GM11168 (cell line): ENCODE data around the gene LRP3.
"Not testable (repeated sequence)": the region's sequence is repeated elsewhere in the genome, so short reads cannot be mapped to it uniquely, and the experiment has no call there.

Experiments
- in situ Hi-C: fragments of 300-500 bp; cut with MboI; formaldehyde crosslinking; loops from one replicate; pipeline ENCODE4 v1.12.0; 2022; ENCODE audit warnings: low sequenced_read_pairs; ENCODE audit not compliant: unreplicated experiment

The LRP3 gene

DNA sequence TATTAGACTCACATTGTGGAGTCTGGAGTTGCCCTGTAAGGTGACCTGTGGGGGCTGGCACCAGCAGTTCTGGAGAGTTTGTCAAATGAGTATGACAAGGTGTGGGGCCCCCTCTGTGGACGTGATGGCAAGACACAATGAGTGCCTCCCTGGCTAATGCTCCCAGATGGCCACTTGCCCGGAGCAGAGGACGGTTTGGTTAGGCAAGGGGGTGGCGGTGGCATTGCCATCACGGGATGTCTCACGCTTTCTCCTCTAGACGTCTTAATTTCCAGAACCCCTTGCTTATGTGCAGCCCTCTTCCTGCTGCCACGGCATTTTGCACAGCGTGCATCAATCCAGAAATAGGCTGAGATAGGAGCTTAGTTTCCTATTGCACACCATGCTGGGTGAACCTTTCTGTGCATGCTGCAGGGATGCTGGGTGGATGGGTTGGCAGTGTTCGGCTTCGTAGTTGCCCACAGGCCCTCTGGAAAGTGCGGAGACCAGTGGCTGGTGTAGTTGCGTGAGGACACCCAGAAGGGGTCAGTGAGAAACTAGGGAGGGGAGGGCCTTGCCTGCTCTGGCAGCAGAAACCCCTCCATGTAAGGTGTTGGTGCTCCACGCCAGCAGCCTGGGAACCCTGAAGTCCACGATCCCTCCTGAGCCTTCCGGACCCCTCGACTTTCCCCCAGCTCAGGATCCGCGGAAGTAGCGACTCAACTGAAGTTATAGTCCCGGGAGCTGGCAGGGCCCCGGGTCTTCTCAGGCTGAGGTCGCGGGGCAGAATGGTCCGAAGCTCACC lies 18.1 kb upstream of the LRP3 start:
- in situ Hi-C loops = no loop called here

DNA sequence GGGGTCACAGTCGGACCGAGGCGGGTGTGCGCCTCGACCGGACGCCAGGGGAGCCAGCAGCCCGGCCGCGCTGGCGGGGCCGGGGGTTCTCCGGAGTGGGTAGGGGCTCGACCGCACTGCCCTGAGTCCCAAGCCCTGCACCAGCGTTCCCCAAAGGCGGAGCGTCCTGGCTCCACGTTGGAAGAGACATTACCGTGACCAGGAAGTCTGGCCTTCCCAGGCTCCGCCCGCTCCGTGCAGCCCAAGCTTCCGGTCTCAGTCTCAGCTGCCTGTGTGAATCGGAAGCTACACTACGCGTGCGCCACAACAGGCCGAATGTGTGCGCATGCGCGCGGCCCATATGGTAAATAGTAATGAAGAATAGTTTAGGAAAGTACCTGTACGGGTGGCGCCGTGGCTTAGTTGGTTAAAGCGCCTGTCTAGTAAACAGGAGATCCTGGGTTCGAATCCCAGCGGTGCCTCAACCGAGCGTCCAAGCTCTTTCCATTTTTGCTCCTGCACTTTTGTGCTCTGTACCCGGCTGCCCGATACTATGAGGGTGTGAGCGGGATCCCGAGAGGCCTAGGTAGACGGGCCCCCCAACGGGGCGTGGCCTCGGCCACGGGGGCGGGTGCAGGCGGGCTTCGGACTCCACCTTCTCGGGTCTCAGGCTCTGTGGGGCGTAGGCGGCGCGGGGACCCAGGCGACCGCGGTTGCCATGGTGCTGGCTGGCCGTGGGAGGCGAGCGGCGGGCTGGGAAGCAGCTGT lies 17.3 kb upstream of the LRP3 start:
- in situ Hi-C loops = no loop called here

DNA sequence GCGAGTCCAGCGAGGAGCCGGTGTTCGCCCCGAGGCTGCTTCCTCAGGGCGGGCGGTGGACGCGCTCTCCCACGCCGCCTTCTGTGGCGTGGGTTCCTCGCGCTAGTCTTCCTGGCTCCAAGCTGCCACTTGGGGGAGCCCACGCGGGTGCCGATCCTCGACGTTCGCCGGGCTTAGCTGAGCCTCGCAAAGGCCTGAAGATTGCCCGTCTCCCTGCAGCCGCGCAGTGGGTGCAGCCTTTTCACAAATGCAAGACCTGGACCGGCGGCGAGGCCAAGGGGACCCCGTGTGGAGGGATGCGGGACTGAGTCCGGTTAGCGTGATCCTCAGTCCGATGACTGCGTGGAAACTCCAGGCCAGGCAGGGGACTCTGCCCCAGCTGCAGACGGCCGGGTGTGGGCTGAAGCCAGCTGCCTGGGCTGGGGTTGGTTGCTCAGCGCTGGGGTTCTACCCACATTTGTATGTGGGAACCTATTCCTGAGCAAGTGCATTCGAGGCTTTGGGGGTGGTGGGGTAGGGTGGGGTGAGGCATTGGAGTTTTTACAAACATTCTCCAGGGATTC lies 16.6 kb upstream of the LRP3 start:
- in situ Hi-C loops = no loop called here

DNA sequence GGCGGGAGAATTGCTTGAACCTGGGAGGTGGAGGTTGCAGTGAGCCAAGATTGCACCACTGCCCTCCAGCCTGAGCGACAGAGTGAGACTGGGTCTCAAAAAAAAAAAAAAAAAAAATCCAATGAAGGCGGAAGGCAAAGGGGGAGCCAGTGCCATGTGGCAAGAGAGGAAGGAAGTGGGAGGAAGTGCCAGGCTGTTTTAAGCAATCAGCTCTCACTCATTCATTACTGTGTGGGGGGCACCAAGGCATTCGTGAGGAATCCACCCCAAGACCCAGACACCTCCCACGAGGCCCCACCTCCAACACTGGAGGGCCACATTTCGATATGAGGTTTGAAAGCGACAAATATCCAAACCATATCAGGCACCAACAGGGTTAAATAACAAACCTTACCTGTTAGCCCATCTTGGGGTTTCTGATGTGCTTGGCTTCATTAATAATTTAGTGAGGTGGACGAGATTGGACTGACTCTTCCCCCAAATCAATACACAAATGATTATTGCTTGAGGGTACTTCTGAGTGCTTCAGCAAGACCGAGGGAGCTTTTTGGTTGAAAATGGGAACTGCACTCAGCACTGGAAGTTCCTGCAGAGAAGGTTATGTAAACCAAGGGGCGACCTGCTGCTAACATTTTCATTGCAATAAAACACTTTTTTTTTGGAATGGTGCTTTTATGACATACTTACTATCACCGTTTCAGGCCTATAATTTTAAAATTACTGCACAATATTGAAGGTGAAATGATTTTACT lies 7.5 kb upstream of the LRP3 start:
- in situ Hi-C loops = no loop called here

DNA sequence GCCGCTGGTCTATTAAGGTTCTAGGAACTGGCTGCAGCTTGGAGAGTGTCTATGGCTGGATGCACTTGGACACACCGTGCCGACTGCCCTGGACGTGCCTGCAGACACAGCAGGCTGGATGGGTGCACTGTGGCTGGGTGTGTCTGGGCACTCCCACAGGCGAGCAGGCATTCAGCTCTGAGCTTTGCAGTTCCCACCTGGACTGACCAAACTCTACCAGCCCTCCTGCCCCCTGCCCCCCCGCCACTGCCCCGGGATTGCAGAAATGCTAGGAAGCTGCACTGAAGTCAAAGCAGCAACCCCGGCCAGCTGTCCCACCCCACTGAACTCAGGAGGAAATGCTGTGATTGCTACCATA lies 7.0 kb upstream of the LRP3 start:
- in situ Hi-C loops = no loop called here

DNA sequence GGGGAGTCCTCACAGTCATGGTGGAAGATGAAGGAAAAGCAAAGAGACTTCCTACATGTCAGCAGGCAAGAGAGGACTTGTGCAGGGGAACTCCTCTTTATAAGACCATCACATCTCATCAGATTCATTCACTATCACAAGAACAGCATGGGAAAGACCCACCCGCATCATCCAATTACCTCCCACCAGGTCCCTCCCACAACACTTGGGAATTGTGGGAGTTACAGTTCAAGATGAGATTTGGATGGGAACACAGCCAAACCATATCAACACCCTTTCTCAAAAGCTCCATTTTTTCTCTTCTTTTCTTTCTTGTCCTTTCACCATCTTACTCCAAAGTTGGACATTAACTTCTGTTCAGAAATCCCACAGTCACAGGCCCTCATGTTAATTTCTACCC lies 4.7 kb upstream of the LRP3 start:
- in situ Hi-C loops = no loop called here

DNA sequence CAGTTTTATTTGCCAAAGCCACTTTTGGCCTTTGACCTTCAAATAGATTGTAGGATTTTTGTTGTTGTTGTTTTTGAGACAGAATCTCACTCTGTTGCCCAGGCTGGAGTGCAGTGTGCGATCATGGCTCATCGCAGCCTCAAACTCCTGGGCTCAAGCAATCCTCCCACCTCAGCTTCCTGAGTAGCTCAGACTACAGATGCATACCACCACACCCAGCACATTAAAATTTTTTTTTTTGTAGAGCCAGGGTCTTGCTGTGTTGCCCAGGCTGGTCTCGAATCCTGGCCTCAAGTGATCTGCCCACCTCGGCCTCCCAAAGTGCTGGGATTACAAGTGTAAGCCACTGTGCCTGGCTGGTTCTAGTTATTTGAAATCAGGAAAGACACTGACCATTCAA lies 3.0 kb upstream of the LRP3 start:
- in situ Hi-C loops = not testable (repeated sequence)

DNA sequence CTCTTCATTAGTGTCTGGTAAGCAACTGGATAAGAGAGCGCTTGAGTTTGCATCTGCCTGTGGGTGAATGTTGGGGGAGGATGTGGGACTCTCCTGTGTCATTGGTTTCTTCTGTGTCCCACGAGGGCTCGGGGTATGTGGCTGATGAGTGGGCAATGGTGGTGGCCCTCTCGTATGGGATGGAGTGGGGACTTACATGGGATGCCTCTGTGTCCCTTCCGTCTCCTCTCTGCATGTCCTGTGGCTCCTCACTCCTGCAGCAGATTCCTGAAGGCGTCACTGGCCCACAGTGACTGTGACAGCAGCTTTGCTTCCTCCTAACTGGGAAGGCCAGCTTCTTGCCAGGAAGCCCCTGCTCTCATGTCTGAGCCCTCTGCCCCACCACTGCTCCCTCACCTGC lies 2.6 kb upstream of the LRP3 start:
- in situ Hi-C loops = no loop called here

DNA sequence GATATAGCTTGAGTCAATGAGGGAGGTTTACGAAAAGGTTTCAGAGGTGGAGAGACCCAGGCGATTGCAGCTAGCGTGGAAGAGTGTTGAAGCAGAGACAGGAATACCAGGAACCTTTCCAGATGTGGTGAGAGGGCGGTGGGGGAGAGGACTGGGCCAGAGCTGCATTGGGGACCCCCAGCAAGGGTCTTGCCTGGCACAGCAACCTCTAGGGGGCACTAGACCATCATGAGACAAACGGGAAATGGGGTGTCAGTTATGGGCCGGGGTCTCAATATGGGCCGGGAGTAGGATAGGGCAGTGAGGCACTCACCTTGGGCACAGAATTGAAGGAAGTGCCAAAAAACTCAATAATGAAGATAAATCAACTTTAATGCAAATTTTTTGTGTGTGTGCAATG lies 2.1 kb upstream of the LRP3 start:
- in situ Hi-C loops = no loop called here

DNA sequence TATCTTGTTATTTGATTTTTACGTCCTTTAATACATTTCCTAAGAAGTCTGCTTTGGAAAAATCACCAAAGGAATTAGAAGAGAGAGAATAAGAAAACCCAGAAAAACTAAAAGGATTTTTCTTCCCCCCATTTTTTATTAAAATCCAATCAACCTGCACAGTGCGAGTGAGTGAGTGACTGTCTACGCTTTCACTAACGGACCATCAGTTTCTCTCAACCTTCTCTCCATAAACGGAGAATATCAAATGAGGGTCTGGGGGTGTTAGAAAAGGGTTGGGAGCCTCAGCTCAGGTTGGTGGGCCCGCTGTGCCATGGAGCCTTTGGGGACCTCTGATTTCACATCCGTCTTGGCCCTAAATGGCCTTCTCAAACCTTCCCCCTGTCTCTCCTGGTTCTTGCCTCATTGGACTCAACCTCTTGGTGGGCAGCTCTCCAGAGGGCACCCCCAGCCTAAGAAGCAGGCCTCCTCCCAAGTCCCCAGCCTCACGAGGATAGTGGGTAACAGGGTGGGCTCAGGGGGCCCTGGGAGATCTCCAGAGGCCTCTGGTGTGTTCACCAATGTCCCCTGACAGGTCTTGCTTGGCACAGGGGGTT lies 763 bp upstream of the LRP3 start:
- in situ Hi-C loops = no loop called here

DNA sequence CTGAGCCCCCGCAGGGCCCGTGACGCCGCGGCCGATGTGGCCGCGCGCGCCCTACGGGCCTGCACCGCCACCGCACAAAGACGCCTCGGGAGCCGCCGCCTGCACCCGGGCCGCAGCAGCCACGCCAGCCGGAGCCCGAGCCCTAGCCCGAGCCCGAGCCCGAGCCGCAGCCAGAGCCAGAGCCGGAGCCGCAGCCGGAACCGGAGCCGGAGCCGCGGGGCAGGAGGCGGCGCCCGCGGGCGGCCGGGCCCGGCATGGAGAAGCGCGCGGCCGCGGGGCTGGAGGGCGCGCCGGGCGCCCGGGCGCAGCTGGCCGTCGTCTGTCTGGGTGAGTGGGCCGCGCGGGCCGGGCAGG lies 379 bp downstream of the LRP3 start:
- in situ Hi-C loops = no loop called here

DNA sequence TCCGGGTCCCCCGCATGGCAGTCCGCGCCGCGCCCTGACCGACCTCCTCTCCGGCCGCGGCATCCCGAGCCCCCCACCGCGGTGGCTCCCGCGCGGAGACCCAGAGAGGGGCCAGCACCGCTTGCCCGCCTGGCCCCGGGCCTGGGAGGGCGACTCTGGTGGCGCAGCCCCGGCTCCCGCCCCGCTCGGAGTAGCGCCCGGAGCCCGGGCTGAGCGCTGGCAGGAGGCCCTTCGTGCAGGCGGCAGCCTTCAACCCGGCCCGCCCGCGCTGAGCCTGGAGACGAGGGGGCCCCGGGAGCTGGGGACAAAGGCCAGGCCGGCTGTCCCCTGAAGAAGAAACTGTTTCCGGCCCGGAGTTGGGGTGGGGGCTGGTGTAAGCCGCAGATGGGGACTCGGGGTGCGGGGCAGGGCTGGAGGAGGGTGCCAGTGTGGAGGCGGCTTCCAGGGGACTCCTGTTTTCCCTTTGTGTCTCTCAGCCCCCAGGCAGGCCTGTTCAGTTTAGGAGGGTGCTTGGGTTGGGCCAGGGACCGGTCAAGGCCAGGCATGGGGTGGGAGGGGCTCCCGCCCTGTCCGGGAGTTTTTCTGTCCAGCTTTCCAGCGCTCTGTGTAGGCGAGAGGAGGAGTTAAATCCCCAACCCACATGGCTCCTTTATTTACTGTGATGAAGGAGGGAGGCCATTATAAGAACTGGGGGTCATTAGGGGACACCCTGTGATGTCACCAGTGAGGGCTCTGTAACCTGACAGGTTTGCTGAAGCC lies 935 bp downstream of the LRP3 start:
- in situ Hi-C loops = no loop called here

DNA sequence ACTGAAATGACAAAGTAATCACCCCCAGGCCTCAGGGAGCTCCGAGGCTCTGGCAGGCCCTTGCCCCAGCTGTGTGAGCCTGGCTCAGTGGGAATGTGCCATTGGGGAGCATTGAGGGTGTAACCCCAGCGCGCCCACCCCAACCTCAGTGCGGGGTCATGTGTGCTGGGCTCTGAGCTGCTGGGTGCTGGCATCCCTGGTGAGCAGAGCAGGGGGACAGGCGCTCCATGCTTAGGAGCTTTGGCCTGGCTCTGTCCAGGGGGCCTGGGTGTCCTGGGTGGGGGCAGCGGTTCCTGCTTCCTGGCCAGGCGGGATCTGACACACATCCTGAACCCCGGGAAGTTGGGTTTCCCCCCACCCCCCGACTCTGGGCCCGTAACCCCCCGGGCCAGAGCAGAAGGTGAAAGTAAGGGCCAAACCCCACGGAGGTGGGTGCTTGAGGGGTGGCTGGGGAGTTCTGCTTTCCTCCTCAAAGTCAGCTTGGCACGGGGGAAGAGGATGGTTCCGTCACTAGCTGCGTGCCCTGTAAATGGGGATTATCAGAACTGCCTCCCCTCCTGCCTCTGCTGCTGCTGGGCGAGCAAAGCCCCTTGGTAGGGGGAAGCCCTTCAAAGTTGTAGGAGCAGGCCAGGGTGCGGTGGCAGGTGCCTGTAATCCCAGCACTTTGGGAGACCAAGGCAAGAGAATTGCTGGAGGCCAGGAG lies 1.7 kb downstream of the LRP3 start:
- in situ Hi-C loops = no loop called here

DNA sequence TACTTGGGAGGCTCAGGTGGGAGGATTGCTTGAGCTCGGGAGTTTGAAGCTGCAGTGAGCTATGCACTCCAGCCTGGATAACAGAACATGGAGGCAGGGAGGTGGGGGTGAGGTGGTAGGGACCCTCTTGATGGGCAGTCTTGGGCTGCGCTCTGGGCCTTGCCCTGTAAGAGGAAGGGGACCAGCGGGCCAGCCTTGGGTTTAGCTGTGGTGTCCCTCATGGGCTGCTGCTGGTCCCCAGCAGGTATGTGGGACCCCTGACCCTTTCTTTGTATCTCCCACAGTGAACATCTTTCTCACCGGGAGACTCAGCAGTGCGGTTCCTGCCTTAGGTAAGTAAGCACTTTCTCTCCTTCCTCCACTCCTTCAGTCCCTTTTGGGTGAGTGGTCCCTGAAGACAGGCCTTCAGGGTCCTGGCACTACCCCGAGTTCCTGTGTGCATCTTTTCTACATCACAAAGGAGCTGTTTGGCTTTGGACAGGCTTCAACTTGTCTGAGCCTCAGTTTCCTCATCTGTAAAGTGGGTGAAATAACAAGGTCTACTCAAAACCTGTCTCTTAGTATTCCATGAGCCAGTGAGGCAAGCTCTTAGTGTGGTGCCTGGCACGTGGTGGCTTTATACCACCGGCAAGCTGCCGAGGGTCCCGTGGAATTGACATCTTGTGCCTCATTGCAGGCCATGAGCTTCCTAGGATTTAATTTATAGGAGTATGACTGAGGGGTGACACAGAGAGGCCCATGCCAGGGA lies 2.5 kb downstream of the LRP3 start:
- in situ Hi-C loops = no loop called here

DNA sequence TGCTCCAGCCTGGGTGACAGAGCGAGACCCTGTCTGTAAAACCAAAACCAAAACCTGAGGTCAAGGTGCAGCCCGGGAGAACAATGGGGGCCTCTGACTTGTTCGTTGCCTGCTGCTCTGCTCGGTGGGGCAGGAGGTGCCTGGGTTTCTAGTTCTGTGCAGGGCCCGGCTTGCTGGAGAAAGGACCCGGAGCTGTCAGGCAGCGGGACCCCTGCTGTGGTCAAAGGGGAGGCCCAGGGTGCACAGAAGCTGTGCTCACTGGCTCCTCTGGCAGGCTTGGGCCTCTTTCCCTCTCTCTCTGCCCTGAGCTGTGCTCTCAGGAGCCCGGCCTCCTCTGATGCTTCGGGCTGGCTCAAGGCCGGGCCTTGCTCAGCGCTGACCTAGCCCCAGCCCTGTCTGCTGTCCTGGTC lies 3.5 kb downstream of the LRP3 start:
- in situ Hi-C loops = no loop called here

DNA sequence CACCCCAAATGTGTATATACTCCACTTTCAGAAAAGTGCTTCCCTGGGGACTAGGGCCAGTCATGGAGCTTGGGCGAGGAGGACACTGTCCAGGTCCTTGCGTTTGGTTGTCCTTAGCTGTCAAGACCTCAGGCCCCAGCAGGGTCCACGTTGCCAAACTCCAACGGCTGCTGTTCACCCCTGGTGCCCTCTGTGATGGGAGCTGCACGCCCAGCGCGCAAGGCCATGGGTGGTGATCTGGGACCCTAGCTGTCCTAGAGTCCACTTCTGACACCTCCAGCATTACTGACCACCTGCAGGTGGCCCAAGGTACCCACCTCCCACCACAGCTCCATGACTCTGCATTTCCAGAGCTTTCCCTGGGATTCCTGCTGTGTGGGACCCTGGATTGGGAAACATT lies 4.0 kb downstream of the LRP3 start:
- in situ Hi-C loops = no loop called here

DNA sequence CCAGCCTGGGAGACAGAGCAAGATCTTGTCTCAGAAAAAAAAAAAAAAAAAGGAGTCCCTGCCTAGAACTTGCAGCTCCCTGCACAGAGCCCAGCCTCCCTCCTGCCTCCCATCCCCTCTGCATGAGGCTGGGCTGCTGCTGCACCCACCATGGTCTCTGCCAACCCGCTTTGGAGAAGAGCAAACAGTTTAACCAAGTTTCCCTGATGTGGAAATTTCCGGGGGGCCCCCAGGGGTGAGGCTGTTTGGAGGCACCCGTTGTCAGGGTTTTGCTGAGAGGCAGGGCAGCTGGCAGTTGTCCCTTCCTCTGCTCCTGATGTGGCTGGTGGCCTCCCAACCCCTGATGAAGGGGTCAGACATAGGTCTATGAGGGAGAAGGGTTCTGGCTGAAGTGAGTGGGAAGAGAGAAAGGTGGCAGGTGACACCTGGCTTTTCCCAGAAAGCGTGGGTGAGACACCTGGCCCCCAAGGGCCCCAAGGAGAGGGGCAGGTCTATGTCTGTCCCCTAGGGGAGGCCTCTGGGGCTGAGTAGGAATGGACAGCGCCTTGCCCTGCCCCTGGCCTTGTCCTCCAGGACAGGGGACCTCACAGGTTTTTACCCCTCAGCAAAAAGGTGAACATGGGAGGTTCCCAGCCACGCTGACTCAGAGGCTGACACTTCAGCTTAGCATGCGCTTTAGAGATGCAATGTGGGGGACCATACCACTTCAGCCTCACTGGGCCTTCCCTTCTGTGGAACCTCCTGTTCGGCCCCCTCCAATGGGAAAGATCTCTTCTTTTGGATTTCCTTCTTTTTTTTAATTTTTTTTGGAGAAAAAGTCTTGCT lies 5.5 kb downstream of the LRP3 start:
- in situ Hi-C loops = no loop called here

DNA sequence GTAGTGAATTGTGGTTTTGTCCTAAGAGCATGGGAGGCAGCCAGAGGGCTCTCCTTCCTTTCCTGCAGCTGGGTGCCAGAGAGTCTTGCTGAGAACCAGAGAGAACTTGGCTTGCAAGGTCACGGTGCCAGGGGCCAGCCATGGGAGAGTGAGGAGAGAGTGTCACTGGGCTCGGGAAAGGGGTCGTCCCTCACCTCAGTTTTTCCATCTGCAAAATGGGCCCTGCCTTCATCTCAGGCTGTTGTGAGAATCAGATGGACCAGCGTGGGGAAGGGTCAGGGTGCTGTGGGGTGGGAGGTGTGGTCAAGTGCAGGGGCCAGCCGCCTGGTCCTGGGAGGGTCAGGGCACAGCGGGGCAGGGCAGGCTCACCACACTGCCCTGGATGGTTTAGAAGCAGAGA lies 7.3 kb downstream of the LRP3 start:
- in situ Hi-C loops = no loop called here
